ENCODE measurements around the gene NRSN1. TPM values are rescaled to one million over a fixed set of nuclear protein-coding genes. Genes with fewer than 3 reads are reported as not detected.

The NRSN1 gene
- total and polyA plus RNA-seq, 7 donors, result 0.66 to 5.4 (median 1.7) TPM; not detected in 2

GRCh38 chr6:24149296-24149695, 23.3 kb downstream of the NRSN1 start:
- H3K4me1 ChIP-seq, result peaks cover 0 to 17% (median 11%) of the 10 kb centered on the region in 4 donors
- intact Hi-C loops (cut with DNase I), result no loop called here
- no peak overlapping the region for H3K27ac ChIP-seq
- peaks cover 0 to 3% (median 0%) of the 10 kb centered on the region in 4 donors for H3K9me3 ChIP-seq
- TF ChIP-seq CTCF (IDR thresholded peaks at IDR 0.05) (no peak), POLR2A (IDR thresholded peaks at IDR 0.05) (no peak), POLR2AphosphoS5 (IDR thresholded peaks at IDR 0.05) (no peak), EP300 (IDR thresholded peaks at IDR 0.05) (no peak)
- no peak overlapping the region for H3K4me3 ChIP-seq
- H3K27me3 ChIP-seq, result no peaks in the 10 kb centered on the region
- no peaks in the 10 kb centered on the region for H3K36me3 ChIP-seq
- DNase-seq, result no peak

GRCh38 chr6:24149836-24150235, 23.8 kb downstream of the NRSN1 start:
- peaks cover 0 to 3% (median 0%) of the 10 kb centered on the region in 4 donors for H3K9me3 ChIP-seq
- TF ChIP-seq CTCF (IDR thresholded peaks at IDR 0.05), result no peak
- no peak for TF ChIP-seq POLR2AphosphoS5 (IDR thresholded peaks at IDR 0.05)
- no peak for TF ChIP-seq EP300 (IDR thresholded peaks at IDR 0.05)
- no peak for TF ChIP-seq POLR2A (IDR thresholded peaks at IDR 0.05)
- no peaks in the 10 kb centered on the region for H3K36me3 ChIP-seq
- no peak for DNase-seq
- H3K4me3 ChIP-seq, result no peak overlapping the region
- intact Hi-C loops (cut with DNase I), result no loop called here
- no peak overlapping the region for H3K27ac ChIP-seq
- WGBS, 2 donors, result 54 to 72% methylated on average over 3 of the region's 3 CpGs
- H3K27me3 ChIP-seq, result no peaks in the 10 kb centered on the region
- peaks cover 0 to 17% (median 11%) of the 10 kb centered on the region in 4 donors for H3K4me1 ChIP-seq

- TF ChIP-seq POLR2AphosphoS5 (IDR thresholded peaks at IDR 0.05), result no peak
- TF ChIP-seq CTCF (IDR thresholded peaks at IDR 0.05), result no peak
- no peak for TF ChIP-seq EP300 (IDR thresholded peaks at IDR 0.05)
- TF ChIP-seq POLR2A (IDR thresholded peaks at IDR 0.05), result no peak
These were observed 26.0 kb downstream of the NRSN1 start for GRCh38 chr6:24152014-24152413.

GRCh38 chr6:24154121-24154520, 28.1 kb downstream of the NRSN1 start:
- Histone ChIP-seq H3K27me3 (no peaks in the 10 kb centered on the region), H3K4me1 (peaks cover 0 to 6% (median 0%) of the 10 kb centered on the region in 4 donors), H3K27ac (no peak overlapping the region), H3K36me3 (no peaks in the 10 kb centered on the region), H3K4me3 (no peak overlapping the region), H3K9me3 (peaks cover 0 to 3% (median 0%) of the 10 kb centered on the region in 4 donors)
- no peak for DNase-seq
- intact Hi-C loops (cut with DNase I), result no loop called here
- TF ChIP-seq POLR2AphosphoS5 (IDR thresholded peaks at IDR 0.05) (no peak), EP300 (IDR thresholded peaks at IDR 0.05) (no peak), POLR2A (IDR thresholded peaks at IDR 0.05) (no peak), CTCF (IDR thresholded peaks at IDR 0.05) (no peak)

More at GRCh38 chr6:24152014-24152413, 26.0 kb downstream of the NRSN1 start:
- WGBS, 2 donors, result 80 to 87% methylated on average over 1 of the region's 1 CpG
- Histone ChIP-seq H3K27ac (no peak overlapping the region), H3K4me1 (peaks cover 0 to 17% (median 11%) of the 10 kb centered on the region in 4 donors), H3K9me3 (peaks cover 0 to 3% (median 0%) of the 10 kb centered on the region in 4 donors), H3K36me3 (no peaks in the 10 kb centered on the region), H3K27me3 (no peaks in the 10 kb centered on the region), H3K4me3 (no peak overlapping the region)
- DNase-seq, result no peak
- intact Hi-C loops (cut with DNase I), result no loop called here

- intact Hi-C loops (cut with DNase I), result no loop called here
- WGBS, 2 donors, result 42 to 56% methylated on average over 1 of the region's 1 CpG
- Histone ChIP-seq H3K9me3 (no peaks in the 10 kb centered on the region), H3K36me3 (no peaks in the 10 kb centered on the region), H3K27ac (no peak overlapping the region), H3K27me3 (no peaks in the 10 kb centered on the region), H3K4me3 (no peak overlapping the region), H3K4me1 (peaks cover 0 to 6% (median 0%) of the 10 kb centered on the region in 4 donors)
- TF ChIP-seq CTCF (IDR thresholded peaks at IDR 0.05), result no peak
- no peak for TF ChIP-seq EP300 (IDR thresholded peaks at IDR 0.05)
- TF ChIP-seq POLR2AphosphoS5 (IDR thresholded peaks at IDR 0.05), result no peak
- no peak for TF ChIP-seq POLR2A (IDR thresholded peaks at IDR 0.05)
- no peak for DNase-seq
These were observed 31.9 kb downstream of the NRSN1 start for GRCh38 chr6:24157886-24158285.

Data from sigmoid colon (tissue), 7 donors.